GM18507 (cell line): ENCODE results near the gene DPH1.

Source experiments
- DNase-seq: peaks from one replicate; pipeline ENCODE4 v3.0.0; 2011; ENCODE audit warnings: low read depth; ENCODE audit not compliant: insufficient read length; ENCODE audit errors: extremely low spot score
- FAIRE-seq: peaks from 2 replicates; lab custom pipeline; 2011; peaks lifted over from hg19 to GRCh38; lab: Jason Lieb, UNC

DPH1 gene

GRCh38 chr17:2044263-2044894, 14.4 kb downstream of the DPH1 start:
- FAIRE-seq = no peak
- no peak for DNase-seq

- FAIRE-seq (no peak), DNase-seq (no peak)
Measured at GRCh38 chr17:2047590-2047989, 17.6 kb downstream of the DPH1 start.

- FAIRE-seq (no peak), DNase-seq (no peak)
Measured at GRCh38 chr17:2048805-2049204, 18.9 kb downstream of the DPH1 start.

DNA sequence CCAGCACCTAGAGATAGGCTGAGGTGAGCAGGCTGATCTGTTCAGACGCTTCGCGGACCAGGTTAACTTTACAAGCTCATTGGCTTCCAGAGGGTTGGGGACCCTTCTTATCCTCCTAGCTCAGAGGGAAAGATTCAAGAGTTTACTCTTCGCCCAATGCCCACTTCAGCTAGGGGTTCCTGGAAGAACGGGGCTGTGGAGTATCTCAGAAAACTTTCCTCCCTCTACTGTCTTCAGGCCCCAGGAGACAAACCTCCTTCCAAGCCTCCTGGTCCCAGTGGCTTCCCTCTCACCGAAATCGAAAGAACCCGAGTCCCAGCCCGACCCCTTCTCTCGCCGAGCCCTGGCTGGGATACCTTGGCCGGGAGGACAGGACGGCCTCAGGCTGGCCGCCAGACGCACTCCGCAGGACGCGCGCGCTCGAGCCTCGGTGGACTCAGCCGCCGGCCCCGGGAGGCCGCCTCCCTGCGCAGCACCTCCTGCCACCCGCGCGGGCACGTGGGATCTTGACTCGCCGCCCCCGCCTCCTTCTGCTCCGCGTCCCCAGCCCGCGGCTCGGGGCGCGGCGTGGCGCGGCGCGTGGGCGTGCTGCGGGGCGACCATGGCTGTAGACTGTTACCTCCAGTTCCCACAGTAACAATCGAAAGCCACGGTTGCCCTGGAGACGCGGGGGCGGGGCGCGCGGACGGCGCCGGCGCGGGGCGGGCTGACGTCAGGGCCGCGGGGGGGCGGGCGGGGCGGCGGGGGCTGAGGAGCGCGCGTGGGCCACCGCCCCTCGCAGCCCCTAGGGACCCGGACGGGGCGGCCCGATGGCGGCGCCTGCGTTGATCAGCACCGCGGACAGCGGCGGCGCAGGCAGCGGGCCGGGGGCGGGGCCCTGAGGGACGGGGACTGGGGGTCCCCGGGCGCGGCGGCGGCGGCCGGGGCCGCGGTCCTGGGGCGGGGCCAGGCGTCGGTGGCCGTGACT, 19.7 kb downstream of the DPH1 start:
- peak; percentile 66 for FAIRE-seq
- no peak for DNase-seq

DNA sequence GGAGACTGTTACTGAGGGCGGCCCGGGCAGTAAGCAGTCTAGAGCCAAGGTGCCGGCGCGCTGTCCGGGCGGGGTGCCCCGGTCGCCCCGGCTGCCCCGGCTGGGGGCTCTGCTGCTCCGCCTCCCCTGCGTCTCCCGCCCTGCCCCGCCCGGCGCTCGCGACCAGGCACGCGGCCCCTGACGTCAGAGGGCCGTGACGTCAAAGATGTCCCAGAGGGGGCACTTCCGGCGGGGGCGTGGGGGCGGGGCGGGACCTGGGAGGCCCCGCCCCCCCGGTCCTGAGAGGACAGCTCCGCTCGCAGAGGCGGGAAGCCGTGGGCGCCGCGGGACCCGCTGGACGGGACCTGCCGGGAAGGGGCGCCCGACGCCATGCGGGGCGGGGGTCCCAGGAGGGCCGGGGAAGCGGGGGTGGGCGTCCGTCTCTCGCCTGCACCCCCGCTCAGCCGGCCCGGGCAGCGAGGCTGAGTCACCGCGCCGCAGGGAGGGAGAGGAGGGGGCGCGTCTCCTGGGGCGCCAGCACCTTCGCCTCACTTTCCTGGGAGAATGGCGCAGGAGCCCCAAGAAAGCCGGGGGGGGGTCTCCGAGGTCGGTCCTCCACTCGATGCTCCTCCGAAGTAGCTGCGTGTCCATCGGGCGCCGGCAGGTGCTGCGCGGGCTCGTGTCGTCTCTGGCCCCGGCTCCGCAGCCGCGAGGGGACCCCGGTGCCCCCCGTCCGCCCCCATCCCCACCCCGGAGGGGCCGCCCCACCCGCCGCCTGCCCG, 20.5 kb downstream of the DPH1 start:
- no peak for DNase-seq

DNA sequence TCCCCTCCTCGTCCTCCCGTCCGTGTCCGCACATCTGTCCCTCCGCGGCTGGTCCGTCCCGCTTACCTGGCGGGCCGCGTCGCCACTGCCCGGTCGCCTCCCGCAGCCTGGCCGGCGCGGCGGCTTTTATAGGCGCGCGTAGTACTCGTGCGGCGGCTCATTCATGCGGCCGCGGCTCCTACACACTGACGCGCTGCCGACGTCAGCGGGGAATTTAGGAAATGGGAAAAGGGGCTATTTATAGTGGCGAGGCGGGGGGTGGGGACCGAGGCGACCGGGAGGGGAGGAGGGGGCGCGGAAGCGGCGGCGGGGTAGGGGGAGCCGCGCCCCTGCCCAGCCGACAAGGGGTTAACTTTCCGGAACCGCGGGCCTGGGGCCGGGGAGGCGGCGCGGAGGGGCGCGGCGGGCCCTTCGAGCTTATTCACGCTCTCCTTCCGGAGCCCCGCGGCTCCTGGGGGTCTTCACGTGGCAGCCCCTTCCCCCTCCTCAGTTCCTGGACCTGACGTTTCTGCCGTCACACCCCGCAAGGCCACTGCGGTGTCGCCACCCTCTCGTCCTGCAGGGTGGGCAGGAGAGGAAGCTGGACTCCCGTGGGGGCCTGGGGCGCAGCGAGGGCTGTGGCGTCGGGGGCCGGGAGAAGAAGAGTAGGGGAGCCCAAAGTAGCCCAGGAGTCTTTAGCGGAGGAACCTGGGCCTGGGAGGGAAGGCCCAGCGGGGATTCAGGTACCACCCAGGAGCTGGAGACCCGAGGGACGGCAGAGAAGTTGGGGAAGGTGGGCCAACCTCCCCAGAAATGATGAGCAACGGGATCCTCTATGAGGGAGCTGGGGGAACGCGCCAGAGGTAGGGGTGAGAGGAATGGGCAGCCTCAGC, 21.3 kb downstream of the DPH1 start:
- FAIRE-seq = no peak
- no peak for DNase-seq

More for the DNA sequence above, 20.5 kb downstream of the DPH1 start:
- no peak for FAIRE-seq

GRCh38 chr17:2051933-2052559, 22.1 kb downstream of the DPH1 start:
- FAIRE-seq (no peak), DNase-seq (no peak)

- FAIRE-seq = peak; percentile 66
- no peak for DNase-seq
Measured at GRCh38 chr17:2053380-2054261, 23.7 kb downstream of the DPH1 start.

DNA sequence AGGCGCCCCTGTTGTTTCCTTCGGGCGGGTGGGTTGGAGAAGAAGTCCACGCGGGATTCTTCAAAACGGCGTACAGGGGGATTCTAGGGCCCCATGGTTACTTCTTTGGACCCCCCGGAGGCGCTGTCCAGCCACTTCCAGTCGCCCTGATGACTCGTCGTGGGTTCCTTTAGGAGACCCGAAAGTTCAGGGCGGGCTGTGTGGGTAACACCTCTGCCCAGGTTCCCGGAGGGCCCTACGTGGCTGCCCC, 24.2 kb downstream of the DPH1 start:
- DNase-seq (no peak), FAIRE-seq (peak; percentile 31)

DNA sequence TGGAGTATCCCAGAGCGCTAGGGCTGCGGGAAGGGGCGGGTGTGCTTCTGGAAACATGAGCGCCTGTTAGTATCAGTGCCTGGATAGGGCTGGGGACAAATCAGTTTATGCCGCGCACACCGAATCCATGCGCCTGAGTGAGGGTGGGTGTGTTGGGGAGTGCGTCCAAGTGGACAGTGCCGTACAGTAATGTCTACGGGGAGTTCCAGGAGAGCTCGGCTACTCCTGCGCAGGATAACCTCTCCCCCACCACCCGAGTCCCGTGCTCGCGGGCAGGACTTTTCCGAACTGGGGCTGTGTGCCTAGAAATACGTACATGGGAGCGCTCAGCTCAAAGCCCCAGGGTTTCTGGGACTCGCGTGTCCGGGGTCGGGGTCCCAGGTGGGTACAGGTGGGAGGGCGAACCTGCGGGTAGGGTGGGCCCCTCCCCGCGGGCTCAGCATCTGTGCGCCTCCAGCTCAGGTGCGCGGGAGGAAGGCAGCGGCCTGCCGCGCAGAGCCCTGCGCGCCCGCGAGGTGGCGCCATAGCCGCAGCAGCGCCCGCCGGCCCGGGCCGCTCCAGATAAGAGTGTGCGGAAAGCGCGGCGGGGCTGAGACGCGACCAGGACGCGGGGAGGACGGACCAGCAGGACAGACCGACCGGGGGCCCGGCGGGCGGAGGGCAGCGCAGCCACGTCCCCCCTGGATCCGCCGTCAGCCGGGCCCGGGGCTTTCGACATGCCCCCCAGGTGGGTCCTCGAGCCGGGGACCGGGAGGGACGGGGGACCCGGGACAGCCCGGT, 24.7 kb downstream of the DPH1 start, which contains the start of gene HIC1:
Gene HIC1, plus strand, starts transcription at position 592 of the 780 bp plus-strand sequence. CDS start 1,588 bp downstream, outside the sequence.
- DNase-seq = no peak
- FAIRE-seq = peak; percentile 86

- DNase-seq (no peak), FAIRE-seq (no peak)
Measured at GRCh38 chr17:2055292-2056205, 25.6 kb downstream of the DPH1 start.

GRCh38 chr17:2056206-2057174, 26.5 kb downstream of the DPH1 start:
- DNase-seq (no peak), FAIRE-seq (peak; percentile 73)

DNA sequence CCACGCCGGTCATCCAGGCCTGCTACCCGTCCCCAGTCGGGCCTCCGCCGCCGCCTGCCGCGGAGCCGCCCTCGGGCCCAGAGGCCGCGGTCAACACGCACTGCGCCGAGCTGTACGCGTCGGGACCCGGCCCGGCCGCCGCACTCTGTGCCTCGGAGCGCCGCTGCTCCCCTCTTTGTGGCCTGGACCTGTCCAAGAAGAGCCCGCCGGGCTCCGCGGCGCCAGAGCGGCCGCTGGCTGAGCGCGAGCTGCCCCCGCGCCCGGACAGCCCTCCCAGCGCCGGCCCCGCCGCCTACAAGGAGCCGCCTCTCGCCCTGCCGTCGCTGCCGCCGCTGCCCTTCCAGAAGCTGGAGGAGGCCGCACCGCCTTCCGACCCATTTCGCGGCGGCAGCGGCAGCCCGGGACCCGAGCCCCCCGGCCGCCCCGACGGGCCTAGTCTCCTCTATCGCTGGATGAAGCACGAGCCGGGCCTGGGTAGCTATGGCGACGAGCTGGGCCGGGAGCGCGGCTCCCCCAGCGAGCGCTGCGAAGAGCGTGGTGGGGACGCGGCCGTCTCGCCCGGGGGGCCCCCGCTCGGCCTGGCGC, 27.3 kb downstream of the DPH1 start:
- no peak for FAIRE-seq
- no peak for DNase-seq

DNA sequence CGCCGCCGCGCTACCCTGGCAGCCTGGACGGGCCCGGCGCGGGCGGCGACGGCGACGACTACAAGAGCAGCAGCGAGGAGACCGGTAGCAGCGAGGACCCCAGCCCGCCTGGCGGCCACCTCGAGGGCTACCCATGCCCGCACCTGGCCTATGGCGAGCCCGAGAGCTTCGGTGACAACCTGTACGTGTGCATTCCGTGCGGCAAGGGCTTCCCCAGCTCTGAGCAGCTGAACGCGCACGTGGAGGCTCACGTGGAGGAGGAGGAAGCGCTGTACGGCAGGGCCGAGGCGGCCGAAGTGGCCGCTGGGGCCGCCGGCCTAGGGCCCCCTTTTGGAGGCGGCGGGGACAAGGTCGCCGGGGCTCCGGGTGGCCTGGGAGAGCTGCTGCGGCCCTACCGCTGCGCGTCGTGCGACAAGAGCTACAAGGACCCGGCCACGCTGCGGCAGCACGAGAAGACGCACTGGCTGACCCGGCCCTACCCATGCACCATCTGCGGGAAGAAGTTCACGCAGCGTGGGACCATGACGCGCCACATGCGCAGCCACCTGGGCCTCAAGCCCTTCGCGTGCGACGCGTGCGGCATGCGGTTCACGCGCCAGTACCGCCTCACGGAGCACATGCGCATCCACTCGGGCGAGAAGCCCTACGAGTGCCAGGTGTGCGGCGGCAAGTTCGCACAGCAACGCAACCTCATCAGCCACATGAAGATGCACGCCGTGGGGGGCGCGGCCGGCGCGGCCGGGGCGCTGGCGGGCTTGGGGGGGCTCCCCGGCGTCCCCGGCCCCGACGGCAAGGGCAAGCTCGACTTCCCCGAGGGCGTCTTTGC, 28.0 kb downstream of the DPH1 start:
- DNase-seq (no peak), FAIRE-seq (no peak)
